ENCODE results near the gene GPC2.
"Not testable (repeated sequence)": the region's sequence is repeated elsewhere in the genome, so short reads cannot be mapped to it uniquely, and the experiment has no call there.

GPC2 gene

GRCh38 chr7:100200693-100201092, 23.5 kb upstream of the GPC2 start:
- no peaks in the 10 kb centered on the region for H3K36me3 ChIP-seq (ENCODE audit: insufficient read depth, low read length)
- no peak overlapping the region for H2AFZ ChIP-seq (ENCODE audit: low read length, unreplicated experiment)
- H3K27ac ChIP-seq (ENCODE audit: low read depth, low read length), result no peak overlapping the region
- no peaks in the 10 kb centered on the region for H3K79me2 ChIP-seq (ENCODE audit: control insufficient read depth, insufficient read depth, low read length, unreplicated experiment)
- no peaks in the 10 kb centered on the region for H3K4me1 ChIP-seq (ENCODE audit: control insufficient read depth, insufficient read depth, low read length, unreplicated experiment)
- H3K27me3 ChIP-seq (ENCODE audit: insufficient read depth, low read length), result peaks cover 8% of the 10 kb centered on the region
- H3K4me3 ChIP-seq (ENCODE audit: low read depth, low read length), result no peak overlapping the region

- Histone ChIP-seq H2AFZ (ENCODE audit: low read length, unreplicated experiment) (no peak overlapping the region), H3K4me3 (ENCODE audit: low read depth, low read length) (no peak overlapping the region), H3K36me3 (ENCODE audit: insufficient read depth, low read length) (no peaks in the 10 kb centered on the region), H3K4me1 (ENCODE audit: control insufficient read depth, insufficient read depth, low read length, unreplicated experiment) (no peaks in the 10 kb centered on the region), H3K27ac (ENCODE audit: low read depth, low read length) (no peak overlapping the region), H3K79me2 (ENCODE audit: control insufficient read depth, insufficient read depth, low read length, unreplicated experiment) (no peaks in the 10 kb centered on the region), H3K27me3 (ENCODE audit: insufficient read depth, low read length) (peaks cover 8% of the 10 kb centered on the region)
Observed at GRCh38 chr7:100198266-100198665, 21.1 kb upstream of the GPC2 start.

- H3K27ac ChIP-seq (ENCODE audit: low read depth, low read length); H3K4me1 ChIP-seq (ENCODE audit: control insufficient read depth, insufficient read depth, low read length, unreplicated experiment): not testable (repeated sequence)
Observed at GRCh38 chr7:100195901-100196322, 18.7 kb upstream of the GPC2 start.

GRCh38 chr7:100195222-100195621, 18.0 kb upstream of the GPC2 start:
- Histone ChIP-seq H3K36me3 (ENCODE audit: insufficient read depth, low read length) (no peaks in the 10 kb centered on the region), H3K4me3 (ENCODE audit: low read depth, low read length) (no peak overlapping the region), H3K27ac (ENCODE audit: low read depth, low read length) (no peak overlapping the region), H2AFZ (ENCODE audit: low read length, unreplicated experiment) (no peak overlapping the region), H3K27me3 (ENCODE audit: insufficient read depth, low read length) (no peaks in the 10 kb centered on the region), H3K79me2 (ENCODE audit: control insufficient read depth, insufficient read depth, low read length, unreplicated experiment) (no peaks in the 10 kb centered on the region), H3K4me1 (ENCODE audit: control insufficient read depth, insufficient read depth, low read length, unreplicated experiment) (peaks cover 6% of the 10 kb centered on the region)

More at GRCh38 chr7:100195901-100196322, 18.7 kb upstream of the GPC2 start:
- not testable (repeated sequence) for H3K4me3 ChIP-seq (ENCODE audit: low read depth, low read length); H3K27me3 ChIP-seq (ENCODE audit: insufficient read depth, low read length); H2AFZ ChIP-seq (ENCODE audit: low read length, unreplicated experiment); H3K36me3 ChIP-seq (ENCODE audit: insufficient read depth, low read length); H3K79me2 ChIP-seq (ENCODE audit: control insufficient read depth, insufficient read depth, low read length, unreplicated experiment)

GRCh38 chr7:100192969-100193368, 15.8 kb upstream of the GPC2 start:
- H3K79me2 ChIP-seq (ENCODE audit: control insufficient read depth, insufficient read depth, low read length, unreplicated experiment), result no peaks in the 10 kb centered on the region

GRCh38 chr7:100192281-100192862, 15.2 kb upstream of the GPC2 start:
- not testable (repeated sequence) for H2AFZ ChIP-seq (ENCODE audit: low read length, unreplicated experiment); H3K4me1 ChIP-seq (ENCODE audit: control insufficient read depth, insufficient read depth, low read length, unreplicated experiment); H3K79me2 ChIP-seq (ENCODE audit: control insufficient read depth, insufficient read depth, low read length, unreplicated experiment); H3K27ac ChIP-seq (ENCODE audit: low read depth, low read length); H3K4me3 ChIP-seq (ENCODE audit: low read depth, low read length); H3K36me3 ChIP-seq (ENCODE audit: insufficient read depth, low read length); H3K27me3 ChIP-seq (ENCODE audit: insufficient read depth, low read length)

More at GRCh38 chr7:100192969-100193368, 15.8 kb upstream of the GPC2 start:
- Histone ChIP-seq H2AFZ (ENCODE audit: low read length, unreplicated experiment) (no peak overlapping the region), H3K36me3 (ENCODE audit: insufficient read depth, low read length) (no peaks in the 10 kb centered on the region), H3K27me3 (ENCODE audit: insufficient read depth, low read length) (no peaks in the 10 kb centered on the region), H3K27ac (ENCODE audit: low read depth, low read length) (no peak overlapping the region), H3K4me3 (ENCODE audit: low read depth, low read length) (no peak overlapping the region), H3K4me1 (ENCODE audit: control insufficient read depth, insufficient read depth, low read length, unreplicated experiment) (peaks cover 6% of the 10 kb centered on the region)

GRCh38 chr7:100191775-100192174, 14.6 kb upstream of the GPC2 start:
- H3K27ac ChIP-seq (ENCODE audit: low read depth, low read length), result no peak overlapping the region
- no peaks in the 10 kb centered on the region for H3K79me2 ChIP-seq (ENCODE audit: control insufficient read depth, insufficient read depth, low read length, unreplicated experiment)
- H3K27me3 ChIP-seq (ENCODE audit: insufficient read depth, low read length), result no peaks in the 10 kb centered on the region
- no peaks in the 10 kb centered on the region for H3K36me3 ChIP-seq (ENCODE audit: insufficient read depth, low read length)
- H2AFZ ChIP-seq (ENCODE audit: low read length, unreplicated experiment), result no peak overlapping the region
- H3K4me1 ChIP-seq (ENCODE audit: control insufficient read depth, insufficient read depth, low read length, unreplicated experiment), result peaks cover 6% of the 10 kb centered on the region
- H3K4me3 ChIP-seq (ENCODE audit: low read depth, low read length), result no peak overlapping the region

GRCh38 chr7:100190048-100190711, 13.0 kb upstream of the GPC2 start:
- peaks cover 6% of the 10 kb centered on the region for H3K4me1 ChIP-seq (ENCODE audit: control insufficient read depth, insufficient read depth, low read length, unreplicated experiment)
- no peak overlapping the region for H3K27ac ChIP-seq (ENCODE audit: low read depth, low read length)
- H2AFZ ChIP-seq (ENCODE audit: low read length, unreplicated experiment), result no peak overlapping the region

GRCh38 chr7:100189061-100189460, 11.9 kb upstream of the GPC2 start:
- Histone ChIP-seq H2AFZ (ENCODE audit: low read length, unreplicated experiment) (no peak overlapping the region), H3K36me3 (ENCODE audit: insufficient read depth, low read length) (no peaks in the 10 kb centered on the region), H3K4me1 (ENCODE audit: control insufficient read depth, insufficient read depth, low read length, unreplicated experiment) (peaks cover 6% of the 10 kb centered on the region), H3K27me3 (ENCODE audit: insufficient read depth, low read length) (no peaks in the 10 kb centered on the region), H3K79me2 (ENCODE audit: control insufficient read depth, insufficient read depth, low read length, unreplicated experiment) (no peaks in the 10 kb centered on the region), H3K4me3 (ENCODE audit: low read depth, low read length) (no peak overlapping the region), H3K27ac (ENCODE audit: low read depth, low read length) (no peak overlapping the region)

More at GRCh38 chr7:100190048-100190711, 13.0 kb upstream of the GPC2 start:
- no peaks in the 10 kb centered on the region for H3K79me2 ChIP-seq (ENCODE audit: control insufficient read depth, insufficient read depth, low read length, unreplicated experiment)
- no peak overlapping the region for H3K4me3 ChIP-seq (ENCODE audit: low read depth, low read length)
- H3K36me3 ChIP-seq (ENCODE audit: insufficient read depth, low read length), result no peaks in the 10 kb centered on the region
- no peaks in the 10 kb centered on the region for H3K27me3 ChIP-seq (ENCODE audit: insufficient read depth, low read length)

GRCh38 chr7:100185726-100186125, 8.5 kb upstream of the GPC2 start:
- Histone ChIP-seq H3K27ac (ENCODE audit: low read depth, low read length) (no peak overlapping the region), H3K27me3 (ENCODE audit: insufficient read depth, low read length) (no peaks in the 10 kb centered on the region), H3K4me1 (ENCODE audit: control insufficient read depth, insufficient read depth, low read length, unreplicated experiment) (no peaks in the 10 kb centered on the region), H3K4me3 (ENCODE audit: low read depth, low read length) (no peak overlapping the region), H3K79me2 (ENCODE audit: control insufficient read depth, insufficient read depth, low read length, unreplicated experiment) (no peaks in the 10 kb centered on the region), H2AFZ (ENCODE audit: low read length, unreplicated experiment) (no peak overlapping the region), H3K36me3 (ENCODE audit: insufficient read depth, low read length) (no peaks in the 10 kb centered on the region)

- H2AFZ ChIP-seq (ENCODE audit: low read length, unreplicated experiment), result not testable (repeated sequence)
Observed at GRCh38 chr7:100183090-100183489, 5.9 kb upstream of the GPC2 start.

More at GRCh38 chr7:100183090-100183489, 5.9 kb upstream of the GPC2 start:
- not testable (repeated sequence) for H3K27ac ChIP-seq (ENCODE audit: low read depth, low read length); H3K4me3 ChIP-seq (ENCODE audit: low read depth, low read length); H3K79me2 ChIP-seq (ENCODE audit: control insufficient read depth, insufficient read depth, low read length, unreplicated experiment); H3K27me3 ChIP-seq (ENCODE audit: insufficient read depth, low read length); H3K36me3 ChIP-seq (ENCODE audit: insufficient read depth, low read length); H3K4me1 ChIP-seq (ENCODE audit: control insufficient read depth, insufficient read depth, low read length, unreplicated experiment)
